SU-DHL-6 (cell line): ENCODE data around the gene OTX1.

Experiments
- EZH2phosphoT487 ChIP-seq: fragments of 200-600 bp; sonication (generic), shearing (Covaris generic); conservative IDR thresholded peaks from 2 replicates; pipeline ENCODE4 v1.6.1; 2018; ENCODE audit warnings: mild to moderate bottlenecking, antibody characterized with exemption, low read length, moderate library complexity, mixed read lengths
- TF ChIP-seq, protein P1 (sequence below): fragments of 200-600 bp; sonication (generic); IDR thresholded peaks from one replicate; pipeline ENCODE4 v1.5.1; 2017; ENCODE audit warnings: antibody characterized with exemption, mild to moderate bottlenecking, low read length, moderate library complexity; ENCODE audit not compliant: insufficient read depth, poor library complexity, severe bottlenecking

GRCh38 chr2:63050334-63051041 is at the start of gene OTX1:
- TF ChIP-seq, protein P1, sequence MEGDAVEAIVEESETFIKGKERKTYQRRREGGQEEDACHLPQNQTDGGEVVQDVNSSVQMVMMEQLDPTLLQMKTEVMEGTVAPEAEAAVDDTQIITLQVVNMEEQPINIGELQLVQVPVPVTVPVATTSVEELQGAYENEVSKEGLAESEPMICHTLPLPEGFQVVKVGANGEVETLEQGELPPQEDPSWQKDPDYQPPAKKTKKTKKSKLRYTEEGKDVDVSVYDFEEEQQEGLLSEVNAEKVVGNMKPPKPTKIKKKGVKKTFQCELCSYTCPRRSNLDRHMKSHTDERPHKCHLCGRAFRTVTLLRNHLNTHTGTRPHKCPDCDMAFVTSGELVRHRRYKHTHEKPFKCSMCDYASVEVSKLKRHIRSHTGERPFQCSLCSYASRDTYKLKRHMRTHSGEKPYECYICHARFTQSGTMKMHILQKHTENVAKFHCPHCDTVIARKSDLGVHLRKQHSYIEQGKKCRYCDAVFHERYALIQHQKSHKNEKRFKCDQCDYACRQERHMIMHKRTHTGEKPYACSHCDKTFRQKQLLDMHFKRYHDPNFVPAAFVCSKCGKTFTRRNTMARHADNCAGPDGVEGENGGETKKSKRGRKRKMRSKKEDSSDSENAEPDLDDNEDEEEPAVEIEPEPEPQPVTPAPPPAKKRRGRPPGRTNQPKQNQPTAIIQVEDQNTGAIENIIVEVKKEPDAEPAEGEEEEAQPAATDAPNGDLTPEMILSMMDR = no peak
- TF ChIP-seq EZH2phosphoT487 = no peak
